Chondrocyte (in vitro differentiated cells): ENCODE results near the gene TRPM3. TPM values are rescaled to one million over a fixed set of nuclear protein-coding genes. Genes with fewer than 3 reads are reported as not detected.

Source experiments
- DNase-seq: peaks from one replicate; pipeline ENCODE4 v3.0.0; 2021; ENCODE audit warnings: mixed read lengths, low spot score
- H3K27ac Mint-ChIP-seq: one replicate; pipeline ENCODE4 v1.8.0; 2021; ENCODE audit warnings: mild to moderate bottlenecking, moderate library complexity, mixed read lengths; ENCODE audit not compliant: unreplicated experiment
- H3K27me3 Mint-ChIP-seq: 2 replicates; pipeline ENCODE4 v1.8.0; 2021; ENCODE audit warnings: low read depth, mixed read lengths
- H3K36me3 Mint-ChIP-seq: 2 replicates; pipeline ENCODE4 v1.8.0; 2021; ENCODE audit warnings: low read depth, mixed read lengths
- H3K4me1 Mint-ChIP-seq: 2 replicates; pipeline ENCODE4 v1.8.0; 2021; ENCODE audit warnings: low read depth, mild to moderate bottlenecking, mixed read lengths
- H3K4me3 Mint-ChIP-seq: one replicate; pipeline ENCODE4 v1.8.0; 2021; ENCODE audit warnings: mild to moderate bottlenecking, moderate library complexity, mixed read lengths; ENCODE audit not compliant: unreplicated experiment
- H3K9me3 Mint-ChIP-seq: 2 replicates; pipeline ENCODE4 v1.8.0; 2021; ENCODE audit warnings: low read depth, mixed read lengths
- total RNA-seq: library from RNA; stranded (reverse); gene quantifications from 3 replicates; pipeline ENCODE4 v1.2.1, GENCODE V29; 2021
- TF ChIP-seq, protein P1 (sequence below): fragments of 200-600 bp; sonication (generic); IDR thresholded peaks from 2 replicates; pipeline ENCODE4 v1.5.0; 2021; ENCODE audit warnings: antibody characterized with exemption, mild to moderate bottlenecking, moderate library complexity

The TRPM3 gene
- total RNA-seq, 1 donor from 2014 or later: not detected

DNA sequence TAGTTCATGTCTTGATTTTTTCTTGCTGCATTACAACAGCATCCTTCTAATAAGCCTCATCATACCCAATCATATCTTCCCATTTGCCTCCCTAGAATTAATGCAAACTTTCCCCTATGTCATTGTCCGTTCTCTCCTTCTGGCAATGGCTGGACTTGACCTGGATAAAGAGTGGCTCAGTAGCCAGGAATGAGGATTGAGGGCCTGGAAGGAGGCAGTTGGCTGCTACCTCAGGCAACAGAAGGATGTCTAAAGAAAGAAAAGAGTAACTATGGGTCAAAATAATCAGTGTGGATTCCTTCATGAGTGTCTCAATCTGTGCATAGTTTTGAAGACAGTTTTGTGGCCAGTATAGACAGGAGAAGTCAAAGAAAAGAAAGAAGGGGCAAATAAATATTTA lies 209.6 kb downstream of the TRPM3 start:
- DNase-seq: no peak
- Mint-ChIP-seq H3K27me3 (no peaks in the 10 kb centered on the region), H3K36me3 (no peaks in the 10 kb centered on the region), H3K9me3 (peaks cover 3% of the 10 kb centered on the region), H3K4me3 (no peak overlapping the region), H3K27ac (no peak overlapping the region), H3K4me1 (no peaks in the 10 kb centered on the region)
- TF ChIP-seq, protein P1, sequence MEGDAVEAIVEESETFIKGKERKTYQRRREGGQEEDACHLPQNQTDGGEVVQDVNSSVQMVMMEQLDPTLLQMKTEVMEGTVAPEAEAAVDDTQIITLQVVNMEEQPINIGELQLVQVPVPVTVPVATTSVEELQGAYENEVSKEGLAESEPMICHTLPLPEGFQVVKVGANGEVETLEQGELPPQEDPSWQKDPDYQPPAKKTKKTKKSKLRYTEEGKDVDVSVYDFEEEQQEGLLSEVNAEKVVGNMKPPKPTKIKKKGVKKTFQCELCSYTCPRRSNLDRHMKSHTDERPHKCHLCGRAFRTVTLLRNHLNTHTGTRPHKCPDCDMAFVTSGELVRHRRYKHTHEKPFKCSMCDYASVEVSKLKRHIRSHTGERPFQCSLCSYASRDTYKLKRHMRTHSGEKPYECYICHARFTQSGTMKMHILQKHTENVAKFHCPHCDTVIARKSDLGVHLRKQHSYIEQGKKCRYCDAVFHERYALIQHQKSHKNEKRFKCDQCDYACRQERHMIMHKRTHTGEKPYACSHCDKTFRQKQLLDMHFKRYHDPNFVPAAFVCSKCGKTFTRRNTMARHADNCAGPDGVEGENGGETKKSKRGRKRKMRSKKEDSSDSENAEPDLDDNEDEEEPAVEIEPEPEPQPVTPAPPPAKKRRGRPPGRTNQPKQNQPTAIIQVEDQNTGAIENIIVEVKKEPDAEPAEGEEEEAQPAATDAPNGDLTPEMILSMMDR: no peak

DNA sequence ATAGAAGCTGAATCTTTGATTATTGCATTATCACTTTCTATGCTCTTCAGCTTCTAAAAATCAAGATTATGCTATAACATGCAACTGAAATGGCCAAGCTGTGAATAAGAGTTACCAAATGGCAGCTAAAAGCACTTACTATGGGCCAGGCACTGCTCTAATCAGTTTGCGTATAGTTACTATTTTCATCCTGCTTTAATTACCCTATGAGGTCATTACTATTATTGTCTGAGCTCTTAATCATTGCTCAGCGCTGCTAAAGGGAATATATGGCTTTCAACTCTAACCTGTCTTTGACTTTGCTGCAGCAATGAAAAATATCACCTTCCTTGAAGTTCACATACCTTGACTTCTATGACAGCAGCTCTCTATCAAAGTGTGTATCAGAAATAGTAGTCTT lies 210.8 kb downstream of the TRPM3 start:
- TF ChIP-seq, protein P1: no peak
- Mint-ChIP-seq H3K4me3 (no peak overlapping the region), H3K9me3 (peaks cover 3% of the 10 kb centered on the region), H3K4me1 (no peaks in the 10 kb centered on the region), H3K27ac (no peak overlapping the region), H3K36me3 (no peaks in the 10 kb centered on the region), H3K27me3 (no peaks in the 10 kb centered on the region)
- no peak for DNase-seq

DNA sequence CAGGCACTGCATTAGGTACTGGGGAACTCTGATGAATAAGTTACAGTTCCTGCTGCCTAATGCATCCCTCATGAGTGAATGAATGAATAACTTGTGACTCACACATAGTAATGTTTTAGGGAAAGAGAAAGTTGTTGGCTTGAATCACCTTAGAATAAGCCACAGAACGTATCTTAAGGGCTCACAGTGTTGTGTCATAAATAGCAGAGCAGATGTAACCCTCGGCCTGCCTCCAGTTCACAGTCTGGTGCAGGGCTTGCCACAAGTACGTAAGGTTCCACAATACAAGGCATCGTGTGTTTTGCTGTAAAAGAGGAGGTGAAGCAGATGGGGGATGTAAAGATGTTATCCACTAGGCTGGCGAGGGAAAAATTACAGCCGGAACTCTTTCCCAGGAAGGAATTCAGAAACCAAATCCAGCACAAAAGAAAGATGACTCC lies 218.7 kb downstream of the TRPM3 start:
- peak overlapping the region; percentile 69 for H3K27ac Mint-ChIP-seq
- no peaks in the 10 kb centered on the region for H3K9me3 Mint-ChIP-seq
- no peak overlapping the region for H3K4me3 Mint-ChIP-seq
- peaks cover 12% of the 10 kb centered on the region for H3K4me1 Mint-ChIP-seq
- TF ChIP-seq, protein P1: no peak
- no peak for DNase-seq
- H3K36me3 Mint-ChIP-seq: no peaks in the 10 kb centered on the region
- H3K27me3 Mint-ChIP-seq: no peaks in the 10 kb centered on the region

DNA sequence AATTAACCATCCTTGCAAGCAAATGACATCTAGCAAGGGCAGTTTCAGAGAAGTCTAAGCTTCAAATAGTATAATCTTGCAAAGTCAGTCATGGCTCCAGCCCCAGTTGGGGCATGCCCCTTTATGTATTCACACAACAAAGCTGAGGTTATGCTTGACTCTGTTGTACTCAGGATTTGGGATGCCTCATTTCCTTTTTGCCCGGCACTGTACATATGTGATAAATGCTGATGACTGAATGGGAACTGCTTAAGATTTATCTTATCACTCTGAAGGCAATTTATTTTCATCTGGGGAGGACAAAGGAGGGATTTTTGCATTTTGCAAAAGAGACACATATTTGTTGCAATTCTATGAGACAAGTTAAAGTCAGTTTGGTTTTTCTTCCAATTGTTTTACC lies 219.2 kb downstream of the TRPM3 start:
- no peak overlapping the region for H3K27ac Mint-ChIP-seq
- H3K4me3 Mint-ChIP-seq: no peak overlapping the region
- DNase-seq: no peak

DNA sequence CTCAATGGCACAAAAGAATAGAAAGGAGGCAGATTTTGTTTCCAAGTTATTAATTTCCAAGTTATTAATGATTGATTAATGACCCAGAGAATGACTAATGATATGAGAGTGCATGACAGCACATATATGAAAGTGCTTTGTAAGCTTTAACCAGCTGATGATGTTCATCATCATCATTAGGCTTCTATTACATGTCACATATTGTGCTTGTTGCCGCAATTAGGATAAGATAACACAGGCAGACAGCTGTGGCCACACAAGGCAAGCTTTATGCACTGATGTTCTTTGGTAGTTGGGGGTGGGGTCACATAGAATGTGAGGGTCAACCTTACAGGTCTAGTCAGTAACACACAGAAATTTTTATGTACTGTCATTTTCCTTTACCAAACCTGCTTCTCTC lies 219.7 kb downstream of the TRPM3 start:
- TF ChIP-seq, protein P1: no peak
- Mint-ChIP-seq H3K36me3 (no peaks in the 10 kb centered on the region), H3K9me3 (no peaks in the 10 kb centered on the region), H3K27ac (no peak overlapping the region), H3K27me3 (no peaks in the 10 kb centered on the region), H3K4me1 (peaks cover 12% of the 10 kb centered on the region), H3K4me3 (no peak overlapping the region)
- no peak for DNase-seq

More for the DNA sequence above, 219.2 kb downstream of the TRPM3 start:
- no peaks in the 10 kb centered on the region for H3K36me3 Mint-ChIP-seq
- H3K4me1 Mint-ChIP-seq: peaks cover 12% of the 10 kb centered on the region
- H3K9me3 Mint-ChIP-seq: no peaks in the 10 kb centered on the region
- TF ChIP-seq, protein P1: no peak
- no peaks in the 10 kb centered on the region for H3K27me3 Mint-ChIP-seq
